ENCODE measurements around the gene ITGA8. TPM values are rescaled to one million over a fixed set of nuclear protein-coding genes. Genes with fewer than 3 reads are reported as not detected.

ITGA8 gene
- total RNA-seq, 1 donor from 2014 or later, result not detected

GRCh38 chr10:15705298-15705697 is 14.4 kb downstream of the ITGA8 start:
- no peaks in the 10 kb centered on the region for H3K9me3 Mint-ChIP-seq
- H3K4me1 Mint-ChIP-seq, result no peaks in the 10 kb centered on the region
- CTCF ChIA-PET, result no interaction called here
- H3K27me3 Mint-ChIP-seq, result no peaks in the 10 kb centered on the region
- no peak for ATAC-seq (ENCODE audit: low read depth)
- H3K4me3 Mint-ChIP-seq, result no peak overlapping the region
- POLR2A ChIA-PET, result no interaction called here
- intact Hi-C loops (cut with micrococcal nuclease), result no loop called here
- TF ChIP-seq, protein P1, sequence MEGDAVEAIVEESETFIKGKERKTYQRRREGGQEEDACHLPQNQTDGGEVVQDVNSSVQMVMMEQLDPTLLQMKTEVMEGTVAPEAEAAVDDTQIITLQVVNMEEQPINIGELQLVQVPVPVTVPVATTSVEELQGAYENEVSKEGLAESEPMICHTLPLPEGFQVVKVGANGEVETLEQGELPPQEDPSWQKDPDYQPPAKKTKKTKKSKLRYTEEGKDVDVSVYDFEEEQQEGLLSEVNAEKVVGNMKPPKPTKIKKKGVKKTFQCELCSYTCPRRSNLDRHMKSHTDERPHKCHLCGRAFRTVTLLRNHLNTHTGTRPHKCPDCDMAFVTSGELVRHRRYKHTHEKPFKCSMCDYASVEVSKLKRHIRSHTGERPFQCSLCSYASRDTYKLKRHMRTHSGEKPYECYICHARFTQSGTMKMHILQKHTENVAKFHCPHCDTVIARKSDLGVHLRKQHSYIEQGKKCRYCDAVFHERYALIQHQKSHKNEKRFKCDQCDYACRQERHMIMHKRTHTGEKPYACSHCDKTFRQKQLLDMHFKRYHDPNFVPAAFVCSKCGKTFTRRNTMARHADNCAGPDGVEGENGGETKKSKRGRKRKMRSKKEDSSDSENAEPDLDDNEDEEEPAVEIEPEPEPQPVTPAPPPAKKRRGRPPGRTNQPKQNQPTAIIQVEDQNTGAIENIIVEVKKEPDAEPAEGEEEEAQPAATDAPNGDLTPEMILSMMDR (IDR thresholded peaks at IDR 0.05), result no peak
- H3K36me3 Mint-ChIP-seq (ENCODE audit: low read depth), result no peaks in the 10 kb centered on the region
- H3K27ac Mint-ChIP-seq, result no peak overlapping the region
- DNase-seq, result no peak

GRCh38 chr10:15704581-15704968 is 15.1 kb downstream of the ITGA8 start:
- H3K27me3 Mint-ChIP-seq, result no peaks in the 10 kb centered on the region
- no peak overlapping the region for H3K4me3 Mint-ChIP-seq
- ATAC-seq (ENCODE audit: low read depth), result no peak
- ChIA-PET POLR2A (no interaction called here), CTCF (no interaction called here)
- no peak overlapping the region for H3K27ac Mint-ChIP-seq
- H3K4me1 Mint-ChIP-seq, result no peaks in the 10 kb centered on the region
- TF ChIP-seq, protein P1 (IDR thresholded peaks at IDR 0.05), result no peak
- H3K9me3 Mint-ChIP-seq, result no peaks in the 10 kb centered on the region
- H3K36me3 Mint-ChIP-seq (ENCODE audit: low read depth), result no peaks in the 10 kb centered on the region
- no peak for DNase-seq
- intact Hi-C loops (cut with micrococcal nuclease), result no loop called here

DNA sequence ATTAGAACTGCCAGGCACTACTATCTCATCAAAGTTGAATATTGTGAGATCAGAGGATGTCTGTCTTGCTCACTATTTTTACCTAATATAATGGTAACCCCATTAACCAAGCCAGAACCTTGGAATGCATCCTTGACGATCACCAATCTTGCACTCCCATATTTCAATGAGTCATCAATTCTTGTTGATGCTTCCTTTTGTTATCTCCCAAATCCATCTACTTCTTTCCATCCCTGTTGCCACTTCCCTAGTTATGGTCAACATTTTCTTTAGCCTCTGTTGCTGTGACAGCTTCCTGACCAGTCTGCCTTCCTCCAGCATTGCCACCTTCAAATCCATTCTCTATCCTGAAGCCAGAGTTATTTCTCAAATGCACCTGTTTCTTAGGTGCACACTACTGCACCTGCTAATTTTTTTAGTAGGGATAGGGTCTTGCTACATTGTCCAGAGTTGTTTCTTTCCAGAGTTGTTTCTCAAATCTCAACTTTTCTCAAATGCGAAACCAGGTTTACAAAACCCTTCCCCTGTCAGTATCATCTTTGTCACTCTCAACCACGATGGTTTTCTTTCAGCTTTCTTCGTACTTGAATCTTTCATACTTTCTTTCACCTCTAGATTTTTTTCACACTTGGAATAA is 15.7 kb downstream of the ITGA8 start:
- no peak for ATAC-seq (ENCODE audit: low read depth)
- ChIA-PET POLR2A (no interaction called here), CTCF (no interaction called here)
- H3K4me3 Mint-ChIP-seq, result no peak overlapping the region
- TF ChIP-seq, protein P1 (IDR thresholded peaks at IDR 0.05), result no peak
- H3K9me3 Mint-ChIP-seq, result no peaks in the 10 kb centered on the region
- H3K36me3 Mint-ChIP-seq (ENCODE audit: low read depth), result no peaks in the 10 kb centered on the region
- H3K27me3 Mint-ChIP-seq, result no peaks in the 10 kb centered on the region
- no peaks in the 10 kb centered on the region for H3K4me1 Mint-ChIP-seq
- intact Hi-C loops (cut with micrococcal nuclease), result no loop called here
- DNase-seq, result no peak
- no peak overlapping the region for H3K27ac Mint-ChIP-seq

- Mint-ChIP-seq H3K4me3 (no peak overlapping the region), H3K9me3 (peaks cover 3% of the 10 kb centered on the region), H3K36me3 (ENCODE audit: low read depth) (no peaks in the 10 kb centered on the region), H3K27me3 (no peaks in the 10 kb centered on the region), H3K27ac (no peak overlapping the region), H3K4me1 (no peaks in the 10 kb centered on the region)
- ATAC-seq (ENCODE audit: low read depth) (no peak), DNase-seq (no peak)
- POLR2A ChIA-PET, result no interaction called here
- CTCF ChIA-PET, result no interaction called here
- intact Hi-C loops (cut with micrococcal nuclease), result no loop called here
- TF ChIP-seq, protein P1 (IDR thresholded peaks at IDR 0.05), result no peak
Observed at GRCh38 chr10:15703151-15703880, 16.4 kb downstream of the ITGA8 start.

GRCh38 chr10:15700078-15700674 is 19.5 kb downstream of the ITGA8 start:
- DNase-seq (no peak), ATAC-seq (ENCODE audit: low read depth) (no peak)
- Mint-ChIP-seq H3K4me3 (no peak overlapping the region), H3K9me3 (peaks cover 3% of the 10 kb centered on the region), H3K4me1 (no peaks in the 10 kb centered on the region), H3K36me3 (ENCODE audit: low read depth) (no peaks in the 10 kb centered on the region), H3K27ac (no peak overlapping the region), H3K27me3 (no peaks in the 10 kb centered on the region)
- ChIA-PET CTCF (no interaction called here), POLR2A (no interaction called here)
- TF ChIP-seq, protein P1 (IDR thresholded peaks at IDR 0.05), result no peak
- intact Hi-C loops (cut with micrococcal nuclease), result no loop called here

All from activated B cell treated with CpG ODN at 0.5 μM for 24 hours (primary cell).